ENCODE data around the gene ARHGEF16. TPM values are rescaled to one million over a fixed set of nuclear protein-coding genes. Genes with fewer than 3 reads are reported as not detected.

Gene ARHGEF16
- total RNA-seq, 1 donor from 2014 or later = not detected

- H3K9me3 ChIP-seq = no peaks in the 10 kb centered on the region
- DNase-seq (ENCODE audit: low spot score in 2 of 2) = no peak
- H3K4me3 ChIP-seq = no peak overlapping the region
- no peaks in the 10 kb centered on the region for H3K4me1 ChIP-seq
- no peaks in the 10 kb centered on the region for H3K27me3 ChIP-seq
- TF ChIP-seq, protein P1, sequence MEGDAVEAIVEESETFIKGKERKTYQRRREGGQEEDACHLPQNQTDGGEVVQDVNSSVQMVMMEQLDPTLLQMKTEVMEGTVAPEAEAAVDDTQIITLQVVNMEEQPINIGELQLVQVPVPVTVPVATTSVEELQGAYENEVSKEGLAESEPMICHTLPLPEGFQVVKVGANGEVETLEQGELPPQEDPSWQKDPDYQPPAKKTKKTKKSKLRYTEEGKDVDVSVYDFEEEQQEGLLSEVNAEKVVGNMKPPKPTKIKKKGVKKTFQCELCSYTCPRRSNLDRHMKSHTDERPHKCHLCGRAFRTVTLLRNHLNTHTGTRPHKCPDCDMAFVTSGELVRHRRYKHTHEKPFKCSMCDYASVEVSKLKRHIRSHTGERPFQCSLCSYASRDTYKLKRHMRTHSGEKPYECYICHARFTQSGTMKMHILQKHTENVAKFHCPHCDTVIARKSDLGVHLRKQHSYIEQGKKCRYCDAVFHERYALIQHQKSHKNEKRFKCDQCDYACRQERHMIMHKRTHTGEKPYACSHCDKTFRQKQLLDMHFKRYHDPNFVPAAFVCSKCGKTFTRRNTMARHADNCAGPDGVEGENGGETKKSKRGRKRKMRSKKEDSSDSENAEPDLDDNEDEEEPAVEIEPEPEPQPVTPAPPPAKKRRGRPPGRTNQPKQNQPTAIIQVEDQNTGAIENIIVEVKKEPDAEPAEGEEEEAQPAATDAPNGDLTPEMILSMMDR (IDR thresholded peaks at IDR 0.05) = no peak
- peaks cover 56 to 81% of the 10 kb centered on the region in 2 donors for H3K36me3 ChIP-seq
- H3K27ac ChIP-seq = no peak overlapping the region
- intact Hi-C loops (cut with DNase I) = loop anchor here (5.0 kb wide), 1 partner anchor 58 kb away; no protein-coding TSS in a partner anchor
Measured at GRCh38 chr1:3494321-3495308, 40.1 kb downstream of the ARHGEF16 start.

DNA sequence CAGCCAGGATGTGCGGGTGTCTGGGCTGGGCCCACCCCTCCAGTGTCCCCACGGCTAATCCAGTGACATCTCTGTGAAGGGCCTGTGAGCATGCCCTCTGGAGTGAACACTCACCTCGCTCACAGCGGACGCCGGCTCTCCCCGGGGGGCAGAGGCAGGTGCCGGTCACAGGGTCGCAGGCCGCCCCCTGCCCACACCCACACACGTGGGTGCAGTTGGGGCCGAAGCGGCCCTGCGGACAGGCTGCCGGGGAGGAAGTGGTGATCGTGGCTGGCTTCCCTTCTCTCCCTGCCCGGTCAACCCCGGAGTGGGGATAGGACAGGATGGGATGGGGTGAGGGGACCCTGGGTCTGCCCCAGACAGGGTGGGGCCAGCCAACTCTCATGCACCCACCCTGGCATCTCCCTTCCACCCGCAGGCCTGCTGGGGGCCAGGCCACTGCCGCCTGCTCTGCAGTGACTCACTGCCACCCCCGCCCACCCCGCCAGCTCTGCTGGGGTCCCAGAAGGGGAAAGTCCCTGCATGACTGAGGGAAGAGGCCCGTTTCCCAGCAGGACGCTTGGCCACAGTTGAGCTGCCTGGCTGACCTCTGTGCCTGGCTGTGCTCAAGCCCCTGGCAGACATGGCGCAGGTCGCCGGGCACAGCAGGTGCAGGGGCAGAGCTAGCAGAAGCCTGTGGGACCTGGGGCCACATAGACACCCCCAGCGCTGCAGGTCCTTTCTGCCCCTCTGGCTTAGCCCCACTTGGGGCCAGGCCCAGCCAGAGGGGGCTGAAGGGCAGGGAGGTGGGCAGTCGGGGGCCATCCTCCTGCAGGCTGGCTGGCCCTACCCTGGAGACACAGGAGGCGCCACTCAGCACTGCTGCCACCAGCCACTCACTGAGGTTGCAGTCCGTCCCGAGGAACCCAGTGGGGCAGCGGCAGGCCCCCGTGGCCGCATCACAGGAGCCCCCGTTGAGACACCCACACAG is 41.6 kb downstream of the ARHGEF16 start:
- intact Hi-C loops (cut with DNase I) = no loop called here
- DNase-seq (ENCODE audit: low spot score in 2 of 2) = no peak
- Histone ChIP-seq H3K4me1 (no peaks in the 10 kb centered on the region), H3K36me3 (peaks cover 57 to 79% of the 10 kb centered on the region in 2 donors), H3K4me3 (no peak overlapping the region), H3K27ac (no peak overlapping the region), H3K9me3 (no peaks in the 10 kb centered on the region), H3K27me3 (no peaks in the 10 kb centered on the region)
- TF ChIP-seq, protein P1 (IDR thresholded peaks at IDR 0.05) = no peak

- no peak for DNase-seq (ENCODE audit: low spot score in 2 of 2)
Measured at GRCh38 chr1:3496916-3497315, 42.5 kb downstream of the ARHGEF16 start.

DNA sequence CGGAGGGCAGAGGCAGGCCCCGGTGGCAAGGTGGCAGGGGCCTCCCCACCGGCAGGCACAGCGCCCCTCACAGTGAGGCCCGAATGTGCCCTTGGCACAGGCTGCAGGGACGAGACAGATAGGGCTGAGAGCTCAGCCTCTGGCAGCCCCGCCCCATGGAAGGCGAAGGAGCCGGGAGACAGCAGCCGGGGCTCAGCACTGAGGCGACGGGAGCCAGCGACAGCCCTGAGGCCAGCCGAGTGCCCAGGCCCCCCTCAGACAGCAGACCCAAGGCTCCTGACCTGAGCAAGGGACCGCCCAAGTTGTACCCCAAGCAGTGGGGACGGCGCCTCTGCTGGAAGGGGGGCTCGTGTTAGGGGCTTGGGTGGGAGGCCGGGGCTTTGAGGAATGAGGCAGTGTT is 43.1 kb downstream of the ARHGEF16 start:
- no peaks in the 10 kb centered on the region for H3K4me1 ChIP-seq
- no peaks in the 10 kb centered on the region for H3K27me3 ChIP-seq
- TF ChIP-seq, protein P1 (IDR thresholded peaks at IDR 0.05) = no peak
- DNase-seq (ENCODE audit: low spot score in 2 of 2) = no peak
- H3K36me3 ChIP-seq = peaks cover 57 to 85% of the 10 kb centered on the region in 2 donors
- no peaks in the 10 kb centered on the region for H3K9me3 ChIP-seq
- intact Hi-C loops (cut with DNase I) = no loop called here
- H3K4me3 ChIP-seq = no peak overlapping the region
- no peak overlapping the region for H3K27ac ChIP-seq

More at GRCh38 chr1:3496916-3497315, 42.5 kb downstream of the ARHGEF16 start:
- H3K9me3 ChIP-seq = no peaks in the 10 kb centered on the region
- H3K4me3 ChIP-seq = no peak overlapping the region
- no peaks in the 10 kb centered on the region for H3K27me3 ChIP-seq
- intact Hi-C loops (cut with DNase I) = no loop called here
- H3K36me3 ChIP-seq = peaks cover 57 to 88% of the 10 kb centered on the region in 2 donors
- no peak overlapping the region for H3K27ac ChIP-seq
- no peaks in the 10 kb centered on the region for H3K4me1 ChIP-seq
- TF ChIP-seq, protein P1 (IDR thresholded peaks at IDR 0.05) = no peak

DNA sequence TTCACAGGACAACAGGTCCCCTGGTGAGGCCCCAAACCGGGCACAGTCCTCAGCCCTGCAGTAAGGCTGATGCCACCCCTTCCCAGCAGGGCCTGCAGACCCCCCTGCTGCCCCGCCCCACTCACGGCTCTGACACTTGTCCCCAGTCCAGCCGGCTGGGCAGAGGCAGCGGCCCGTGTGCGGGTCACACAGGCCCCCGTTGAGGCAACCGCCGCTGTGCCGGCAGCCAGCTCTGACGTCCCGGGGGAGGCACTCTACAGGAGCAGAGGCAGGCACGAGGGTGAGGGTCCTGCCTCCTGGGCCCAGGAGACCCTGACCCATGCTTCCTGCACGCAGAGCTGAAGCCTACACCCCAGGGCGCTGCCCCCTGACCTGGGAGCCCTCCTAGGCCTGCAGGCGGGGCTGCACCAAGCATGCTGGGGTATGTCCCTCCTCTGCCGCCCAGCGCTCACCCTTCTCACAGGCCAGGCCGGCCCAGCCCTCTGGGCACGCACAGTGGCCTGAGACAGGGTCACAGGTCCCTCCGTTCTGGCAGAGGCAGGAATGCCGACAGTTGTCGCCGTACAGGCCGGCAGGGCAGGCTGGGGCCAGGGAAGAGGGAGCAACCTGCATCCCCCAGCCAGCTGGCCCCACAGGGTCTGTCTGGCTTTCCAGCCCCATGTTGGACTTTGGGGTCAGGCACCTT is 43.9 kb downstream of the ARHGEF16 start:
- intact Hi-C loops (cut with DNase I) = no loop called here

More for the DNA sequence above, 43.9 kb downstream of the ARHGEF16 start:
- H3K4me3 ChIP-seq = no peak overlapping the region
- no peaks in the 10 kb centered on the region for H3K9me3 ChIP-seq
- DNase-seq (ENCODE audit: low spot score in 2 of 2) = no peak
- H3K4me1 ChIP-seq = peaks cover 0 to 5% of the 10 kb centered on the region in 2 donors
- H3K27me3 ChIP-seq = no peaks in the 10 kb centered on the region
- TF ChIP-seq, protein P1 (IDR thresholded peaks at IDR 0.05) = no peak
- peaks cover 59 to 84% of the 10 kb centered on the region in 2 donors for H3K36me3 ChIP-seq
- H3K27ac ChIP-seq = no peak overlapping the region
